BLaER1 treated with 17β-estradiol and CSF1 and Interleukin-3, amounts not matched to agents 10 nM and 100 nM (cell line): ENCODE measurements around the gene CREBRF.
A peak's percentile ranks its signal among the peaks of the same experiment; 100 is the strongest.
"Not testable (repeated sequence)": the region's sequence is repeated elsewhere in the genome, so short reads cannot be mapped to it uniquely, and the experiment has no call there.

Source experiments
- H3K27ac ChIP-seq, 11 experiments: shearing (Covaris generic); formaldehyde crosslinking; 2 replicates each; pipeline ENCODE4 v1.8.1; 2022
- H3K27me3 ChIP-seq, 11 experiments: shearing (Covaris generic); formaldehyde crosslinking; 2 replicates each; pipeline ENCODE4 v1.8.1; 2022
- H3K36me3 ChIP-seq, 11 experiments: shearing (Covaris generic); formaldehyde crosslinking; 2 replicates each; pipeline ENCODE4 v1.8.1; 2022
- H3K4me1 ChIP-seq, 10 experiments: shearing (Covaris generic); formaldehyde crosslinking; 2 replicates each; pipeline ENCODE4 v1.8.1; 2022
- H3K4me2 ChIP-seq, 11 experiments: shearing (Covaris generic); formaldehyde crosslinking; 2 replicates each; pipeline ENCODE4 v1.8.1; 2022
- H3K4me3 ChIP-seq, 10 experiments: shearing (Covaris generic); formaldehyde crosslinking; 2 replicates each; pipeline ENCODE4 v1.8.1; 2022
- H3K9ac ChIP-seq, 11 experiments: shearing (Covaris generic); formaldehyde crosslinking; 2 replicates each; pipeline ENCODE4 v1.8.1; 2022
- H3K9me3 ChIP-seq, 11 experiments: shearing (Covaris generic); formaldehyde crosslinking; replicated peaks in 1 of 11; 2 replicates each; pipeline ENCODE4 v1.8.1; 2022
- H4K20me1 ChIP-seq, 11 experiments: shearing (Covaris generic); formaldehyde crosslinking; 2 replicates each; pipeline ENCODE4 v1.8.1; 2022
- Cebpa-rat ChIP-seq, 11 experiments: shearing (Covaris generic); IDR thresholded peaks; 2 replicates each; pipeline ENCODE4 v1.8.1; 2022

Gene CREBRF

GRCh38 chr5:173075970-173076369 is 19.8 kb downstream of the CREBRF start:
- no peak for TF ChIP-seq Cebpa-rat (IDR thresholded peaks at IDR 0.05)
- Histone ChIP-seq H3K4me2 (no peak overlapping the region), H3K27me3 (no peaks in the 10 kb centered on the region), H3K36me3 (peaks cover 0 to 15% (median 6%) of the 10 kb centered on the region in 11 experiments; a peak in 10 of 22 replicates), H3K27ac (no peak overlapping the region), H4K20me1 (peaks cover 0 to 100% (median 5%) of the 10 kb centered on the region in 11 experiments; a peak in 8 of 22 replicates), H3K9ac (no peak overlapping the region), H3K4me1 (peaks cover 0 to 18% (median 0%) of the 10 kb centered on the region in 10 experiments; a peak in 2 of 20 replicates), H3K9me3 (peaks cover 0 to 7% (median 0%) of the 10 kb centered on the region in 11 experiments; a peak in 4 of 22 replicates), H3K4me3 (no peak overlapping the region)

GRCh38 chr5:173076471-173076870 is 20.3 kb downstream of the CREBRF start:
- H3K4me2 ChIP-seq, H3K9ac ChIP-seq, H3K4me3 ChIP-seq, H3K27me3 ChIP-seq, H3K27ac ChIP-seq, H3K9me3 ChIP-seq: not testable (repeated sequence)
- Histone ChIP-seq H3K4me1 (peaks cover 0 to 18% (median 0%) of the 10 kb centered on the region in 10 experiments; a peak in 2 of 20 replicates), H3K36me3 (peaks cover 0 to 20% (median 11%) of the 10 kb centered on the region in 11 experiments; a peak in 13 of 22 replicates), H4K20me1 (peaks cover 0 to 100% (median 5%) of the 10 kb centered on the region in 11 experiments; a peak in 8 of 22 replicates)

- H3K36me3 ChIP-seq = peaks cover 0 to 42% (median 14%) of the 10 kb centered on the region in 11 experiments; a peak in 13 of 22 replicates
- peaks cover 0 to 26% (median 0%) of the 10 kb centered on the region in 10 experiments; a peak in 3 of 20 replicates for H3K4me1 ChIP-seq
- peaks cover 0 to 89% (median 5%) of the 10 kb centered on the region in 11 experiments; a peak in 7 of 22 replicates for H4K20me1 ChIP-seq
- no peak overlapping the region for H3K4me3 ChIP-seq
- no peak overlapping the region for H3K9ac ChIP-seq
- no peak for TF ChIP-seq Cebpa-rat (IDR thresholded peaks at IDR 0.05)
- H3K4me2 ChIP-seq = no peak overlapping the region
- H3K27ac ChIP-seq = no peak overlapping the region
- H3K9me3 ChIP-seq = peaks cover 0 to 7% (median 0%) of the 10 kb centered on the region in 11 experiments; a peak in 4 of 22 replicates
- H3K27me3 ChIP-seq = no peaks in the 10 kb centered on the region
Observed at GRCh38 chr5:173078878-173079277, 22.7 kb downstream of the CREBRF start.

- Histone ChIP-seq H3K4me3 (no peak overlapping the region), H3K27ac (no peak overlapping the region), H3K4me2 (no peak overlapping the region), H3K9ac (no peak overlapping the region), H4K20me1 (peaks cover 0 to 57% (median 0%) of the 10 kb centered on the region in 11 experiments; a peak in 2 of 22 replicates), H3K4me1 (peaks cover 0 to 20% (median 0%) of the 10 kb centered on the region in 10 experiments; a peak in 4 of 20 replicates), H3K9me3 (no peaks in the 10 kb centered on the region), H3K36me3 (peaks cover 21 to 82% (median 33%) of the 10 kb centered on the region in 11 experiments; a peak in 18 of 22 replicates), H3K27me3 (no peaks in the 10 kb centered on the region)
- no peak for TF ChIP-seq Cebpa-rat (IDR thresholded peaks at IDR 0.05)
Observed at GRCh38 chr5:173089581-173089980, 33.4 kb downstream of the CREBRF start.

GRCh38 chr5:173090639-173091038 is 34.5 kb downstream of the CREBRF start:
- Histone ChIP-seq H3K9me3 (no peaks in the 10 kb centered on the region), H3K4me2 (no peak overlapping the region), H3K27me3 (no peaks in the 10 kb centered on the region), H3K36me3 (peaks cover 21 to 73% (median 33%) of the 10 kb centered on the region in 11 experiments; a peak in 18 of 22 replicates), H3K27ac (no peak overlapping the region), H3K4me1 (peaks cover 0 to 24% (median 0%) of the 10 kb centered on the region in 10 experiments; a peak in 4 of 20 replicates), H3K4me3 (no peak overlapping the region), H3K9ac (no peak overlapping the region), H4K20me1 (peaks cover 0 to 65% (median 0%) of the 10 kb centered on the region in 11 experiments; a peak in 2 of 22 replicates)
- TF ChIP-seq Cebpa-rat (IDR thresholded peaks at IDR 0.05) = no peak

GRCh38 chr5:173091981-173092380 is 35.8 kb downstream of the CREBRF start:
- Histone ChIP-seq H3K36me3 (peaks cover 13 to 59% (median 25%) of the 10 kb centered on the region in 11 experiments; a peak in 18 of 22 replicates), H3K27ac (no peak overlapping the region), H3K9ac (no peak overlapping the region), H4K20me1 (peaks cover 0 to 73% (median 0%) of the 10 kb centered on the region in 11 experiments; a peak in 2 of 22 replicates), H3K4me3 (no peak overlapping the region), H3K4me2 (no peak overlapping the region), H3K27me3 (no peaks in the 10 kb centered on the region), H3K9me3 (no peaks in the 10 kb centered on the region), H3K4me1 (peaks cover 0 to 25% (median 0%) of the 10 kb centered on the region in 10 experiments; a peak in 4 of 20 replicates)
- TF ChIP-seq Cebpa-rat (IDR thresholded peaks at IDR 0.05) = no peak

- peak overlapping the region in 1 of 11 experiments; percentile 13; a peak in 1 of 22 replicates for H3K27ac ChIP-seq
Observed at GRCh38 chr5:173093606-173094005, 37.5 kb downstream of the CREBRF start.

GRCh38 chr5:173094012-173094661 is 38.0 kb downstream of the CREBRF start:
- no peak for TF ChIP-seq Cebpa-rat (IDR thresholded peaks at IDR 0.05)
- Histone ChIP-seq H3K27me3 (no peaks in the 10 kb centered on the region), H3K4me1 (peaks cover 0 to 40% (median 0%) of the 10 kb centered on the region in 10 experiments; a peak in 4 of 20 replicates), H3K4me2 (peak overlapping the region in 2 of 11 experiments; percentile 51 to 65; a peak in 4 of 22 replicates), H3K9ac (no peak overlapping the region), H3K9me3 (no peaks in the 10 kb centered on the region), H3K36me3 (peaks cover 8 to 38% (median 19%) of the 10 kb centered on the region in 11 experiments; a peak in 16 of 22 replicates), H4K20me1 (peaks cover 0 to 91% (median 0%) of the 10 kb centered on the region in 11 experiments; a peak in 4 of 22 replicates), H3K4me3 (no peak overlapping the region), H3K27ac (peak overlapping the region in 1 of 11 experiments; percentile 13; a peak in 1 of 22 replicates)

More at GRCh38 chr5:173093606-173094005, 37.5 kb downstream of the CREBRF start:
- H3K9me3 ChIP-seq = no peaks in the 10 kb centered on the region
- H3K4me1 ChIP-seq = peaks cover 0 to 40% (median 0%) of the 10 kb centered on the region in 10 experiments; a peak in 4 of 20 replicates
- H4K20me1 ChIP-seq = peaks cover 0 to 88% (median 0%) of the 10 kb centered on the region in 11 experiments; a peak in 3 of 22 replicates
- H3K27me3 ChIP-seq = no peaks in the 10 kb centered on the region
- no peak overlapping the region for H3K9ac ChIP-seq
- TF ChIP-seq Cebpa-rat (IDR thresholded peaks at IDR 0.05) = no peak
- H3K4me3 ChIP-seq = no peak overlapping the region
- peak overlapping the region in 2 of 11 experiments; percentile 51 to 65; a peak in 4 of 22 replicates for H3K4me2 ChIP-seq
- H3K36me3 ChIP-seq = peaks cover 8 to 43% (median 19%) of the 10 kb centered on the region in 11 experiments; a peak in 16 of 22 replicates

- Histone ChIP-seq H3K4me1 (peaks cover 0 to 28% (median 0%) of the 10 kb centered on the region in 10 experiments; a peak in 4 of 20 replicates), H3K9ac (no peak overlapping the region), H3K27ac (no peak overlapping the region), H3K36me3 (peaks cover 14 to 27% (median 21%) of the 10 kb centered on the region in 11 experiments; a peak in 18 of 22 replicates), H3K9me3 (peaks cover 15 to 26% (median 25%) of the 10 kb centered on the region in 11 experiments), H3K27me3 (no peaks in the 10 kb centered on the region), H3K4me3 (no peak overlapping the region), H4K20me1 (peaks cover 0 to 80% (median 0%) of the 10 kb centered on the region in 11 experiments; a peak in 4 of 22 replicates), H3K4me2 (no peak overlapping the region)
- TF ChIP-seq Cebpa-rat (IDR thresholded peaks at IDR 0.05) = no peak
Observed at GRCh38 chr5:173098787-173099186, 42.6 kb downstream of the CREBRF start.
